ENCODE results near the gene OIP5.
A peak's percentile ranks its signal among the peaks of the same experiment; 100 is the strongest.

OIP5 gene

GRCh38 chr15:41332194-41333025 lies at the start of gene OIP5, which contains the start of gene NUSAP1:
Gene OIP5, minus strand, starts transcription at chr15:41332591. Its CDS starts 30 bp downstream, at chr15:41332561.
Gene NUSAP1, plus strand, starts transcription at chr15:41332881. Its CDS starts 77 bp downstream, at chr15:41332958.
- peak within 1 kb of the TSS; percentile 93 for H3K4me3 ChIP-seq (ENCODE audit: low read depth, low read length)
- TF ChIP-seq, protein P1, sequence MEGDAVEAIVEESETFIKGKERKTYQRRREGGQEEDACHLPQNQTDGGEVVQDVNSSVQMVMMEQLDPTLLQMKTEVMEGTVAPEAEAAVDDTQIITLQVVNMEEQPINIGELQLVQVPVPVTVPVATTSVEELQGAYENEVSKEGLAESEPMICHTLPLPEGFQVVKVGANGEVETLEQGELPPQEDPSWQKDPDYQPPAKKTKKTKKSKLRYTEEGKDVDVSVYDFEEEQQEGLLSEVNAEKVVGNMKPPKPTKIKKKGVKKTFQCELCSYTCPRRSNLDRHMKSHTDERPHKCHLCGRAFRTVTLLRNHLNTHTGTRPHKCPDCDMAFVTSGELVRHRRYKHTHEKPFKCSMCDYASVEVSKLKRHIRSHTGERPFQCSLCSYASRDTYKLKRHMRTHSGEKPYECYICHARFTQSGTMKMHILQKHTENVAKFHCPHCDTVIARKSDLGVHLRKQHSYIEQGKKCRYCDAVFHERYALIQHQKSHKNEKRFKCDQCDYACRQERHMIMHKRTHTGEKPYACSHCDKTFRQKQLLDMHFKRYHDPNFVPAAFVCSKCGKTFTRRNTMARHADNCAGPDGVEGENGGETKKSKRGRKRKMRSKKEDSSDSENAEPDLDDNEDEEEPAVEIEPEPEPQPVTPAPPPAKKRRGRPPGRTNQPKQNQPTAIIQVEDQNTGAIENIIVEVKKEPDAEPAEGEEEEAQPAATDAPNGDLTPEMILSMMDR (IDR thresholded peaks at IDR 0.05; ENCODE audit: low read depth, low read length, missing control alignments): peak; percentile 3
- DNase-seq (ENCODE audit: low read depth): peak; percentile 99

DNA sequence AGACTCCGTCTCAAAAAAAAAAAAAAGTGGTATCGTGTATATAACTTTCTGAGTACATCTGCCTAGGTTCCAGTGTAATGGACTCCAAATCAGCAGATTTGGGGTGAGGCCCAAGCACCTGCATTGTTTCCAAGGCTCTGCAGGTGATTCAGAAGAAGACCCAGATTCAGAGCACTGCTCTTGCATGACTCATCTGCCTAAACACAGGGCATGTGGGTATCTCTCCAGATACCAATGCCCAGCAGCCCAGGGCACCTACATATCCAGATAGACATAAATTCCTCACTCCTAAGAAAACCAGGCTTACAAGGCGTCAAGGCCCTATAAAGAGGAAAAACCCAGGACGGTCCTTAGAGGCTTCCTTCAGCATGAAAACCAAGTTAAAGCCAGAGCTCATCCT lies 45.6 kb upstream of the OIP5 start:
- DNase-seq (ENCODE audit: low read depth): no peak

GRCh38 chr15:41367418-41367817 lies 35.0 kb upstream of the OIP5 start:
- no peak for DNase-seq (ENCODE audit: low read depth)
- TF ChIP-seq, protein P1 (IDR thresholded peaks at IDR 0.05; ENCODE audit: low read depth, low read length, missing control alignments): no peak
- H3K4me3 ChIP-seq (ENCODE audit: low read depth, low read length): no peak overlapping the region

More for the DNA sequence above, 45.6 kb upstream of the OIP5 start:
- no peak overlapping the region for H3K4me3 ChIP-seq (ENCODE audit: low read depth, low read length)
- TF ChIP-seq, protein P1 (IDR thresholded peaks at IDR 0.05; ENCODE audit: low read depth, low read length, missing control alignments): no peak

- no peak for DNase-seq (ENCODE audit: low read depth)
- TF ChIP-seq, protein P1 (IDR thresholded peaks at IDR 0.05; ENCODE audit: low read depth, low read length, missing control alignments): no peak
- H3K4me3 ChIP-seq (ENCODE audit: low read depth, low read length): no peak overlapping the region
These were observed 22.0 kb upstream of the OIP5 start for GRCh38 chr15:41354371-41354770.

- no peak overlapping the region for H3K4me3 ChIP-seq (ENCODE audit: low read depth, low read length)
- TF ChIP-seq, protein P1 (IDR thresholded peaks at IDR 0.05; ENCODE audit: low read depth, low read length, missing control alignments): no peak
- DNase-seq (ENCODE audit: low read depth): no peak
These were observed 17.8 kb upstream of the OIP5 start for GRCh38 chr15:41350057-41350717.

DNA sequence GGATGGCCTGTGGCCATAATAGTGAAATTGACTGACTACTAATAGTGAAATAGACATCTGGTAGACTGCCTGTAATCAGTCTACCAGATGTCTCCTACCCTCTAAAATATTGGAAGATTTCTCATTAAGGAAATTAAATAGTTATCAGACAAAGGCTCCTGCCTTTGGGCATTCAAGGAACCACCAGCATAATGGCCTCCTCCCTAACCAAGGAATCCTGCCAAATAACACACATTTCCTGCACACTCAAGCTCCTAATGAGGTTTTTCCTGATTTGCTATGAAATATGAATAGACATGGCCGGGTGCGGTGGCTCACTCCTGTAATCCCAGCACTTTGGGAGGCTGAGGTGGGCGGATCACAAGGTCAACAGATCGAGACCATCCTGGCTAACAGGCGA lies 14.8 kb upstream of the OIP5 start:
- no peak overlapping the region for H3K4me3 ChIP-seq (ENCODE audit: low read depth, low read length)
- TF ChIP-seq, protein P1 (IDR thresholded peaks at IDR 0.05; ENCODE audit: low read depth, low read length, missing control alignments): no peak
- DNase-seq (ENCODE audit: low read depth): no peak
